AG04450 (cell line): ENCODE results near the gene SERTAD3. TPM values are rescaled to one million over a fixed set of nuclear protein-coding genes. Genes with fewer than 3 reads are reported as not detected.

Experiments used
- CTCF ChIA-PET: fragments of 300-600, 350-600 bp; formaldehyde crosslinking; extraction: SDS; loops from one replicate; lab custom pipeline; 2022; ENCODE audit warnings: antibody characterized with exemption, inconsistent platforms; lab: Charles Lee
- POLR2A ChIA-PET: fragments of 350-600 bp; formaldehyde crosslinking; extraction: SDS; loops from one replicate; lab custom pipeline; 2021; ENCODE audit warnings: antibody characterized with exemption, inconsistent platforms; lab: Yijun Ruan, JAX
- DNase-seq: peaks from one replicate; pipeline ENCODE4 v3.0.0-alpha.2; 2011; ENCODE audit warnings: low read depth, low spot score
- H3K27ac ChIP-seq: one replicate; pipeline ENCODE4 v1.5.1; 2012; ENCODE audit warnings: low read depth, low read length, control low read depth
- H3K27me3 ChIP-seq: one replicate; pipeline ENCODE4 v1.6.0; 2012; ENCODE audit warnings: low read length; ENCODE audit not compliant: control insufficient read depth, insufficient read depth
- H3K4me3 ChIP-seq: 2 replicates; pipeline ENCODE4 v1.5.1; 2011; ENCODE audit warnings: mild to moderate bottlenecking, low read depth, low read length, control low read depth
- H3K9me3 ChIP-seq: 2 replicates; pipeline ENCODE4 v1.5.1; 2012; ENCODE audit warnings: low read length; ENCODE audit not compliant: control insufficient read depth, insufficient read depth
- CTCF ChIP-seq: IDR thresholded peaks from 2 replicates; pipeline ENCODE4 v1.5.1; 2011; ENCODE audit warnings: low read depth, low read length, control low read depth, inconsistent platforms
- polyA plus RNA-seq: library from polyadenylated mRNA; depleted of rRNA; stranded (reverse); fragments of >200 nt; gene quantifications from 2 replicates; pipeline ENCODE4 v1.2.3, GENCODE V29; 2011

Gene SERTAD3
- polyA plus RNA-seq, 1 experiment, result 16.1 TPM

- Histone ChIP-seq H3K27ac (no peak overlapping the region), H3K27me3 (no peaks in the 10 kb centered on the region), H3K4me3 (no peak overlapping the region), H3K9me3 (peaks cover 3% of the 10 kb centered on the region; the same call in 1 of the 2 replicates)
- ChIA-PET CTCF (interaction anchor here (0.6 to 2.3 kb wide), 26 partner anchors 9 to 578 kb away, joined by 3 to 35 read pairs (median 4); partner anchors contain the start of genes BLVRB, SERTAD3 and SPTBN4), POLR2A (no interaction called here)
- TF ChIP-seq CTCF, result no peak
- DNase-seq, result no peak
Observed at GRCh38 chr19:40419780-40420179, 24.4 kb downstream of the SERTAD3 start.

GRCh38 chr19:40419066-40419612 lies 25.0 kb downstream of the SERTAD3 start:
- ChIA-PET POLR2A (no interaction called here), CTCF (interaction anchor here (1.2 to 2.2 kb wide), 2 partner anchors 102 to 114 kb away, joined by 4 to 8 read pairs; no protein-coding TSS in a partner anchor)
- H3K9me3 ChIP-seq, result peaks cover 3% of the 10 kb centered on the region; the same call in 1 of the 2 replicates
- no peak overlapping the region for H3K27ac ChIP-seq
- H3K27me3 ChIP-seq, result no peaks in the 10 kb centered on the region
- DNase-seq, result no peak
- no peak for TF ChIP-seq CTCF
- no peak overlapping the region for H3K4me3 ChIP-seq

- CTCF ChIA-PET, result interaction anchor here (0.6 to 0.8 kb wide), 2 partner anchors 21 to 113 kb away, joined by 3 read pairs; no protein-coding TSS in a partner anchor
- H3K4me3 ChIP-seq, result no peak overlapping the region
- H3K27ac ChIP-seq, result no peak overlapping the region
- POLR2A ChIA-PET, result interaction anchor here (0.6 kb wide), 1 partner anchor 125 kb away, joined by 3 read pairs; no protein-coding TSS in a partner anchor
- no peaks in the 10 kb centered on the region for H3K27me3 ChIP-seq
- peaks cover 3% of the 10 kb centered on the region; the same call in 1 of the 2 replicates for H3K9me3 ChIP-seq
- no peak for TF ChIP-seq CTCF
- DNase-seq, result no peak
Observed at GRCh38 chr19:40418040-40418439, 26.1 kb downstream of the SERTAD3 start.

- peaks cover 3% of the 10 kb centered on the region; the same call in 1 of the 2 replicates for H3K9me3 ChIP-seq
- POLR2A ChIA-PET, result interaction anchor here (0.6 to 0.8 kb wide), 2 partner anchors 8 to 124 kb away, joined by 3 to 6 read pairs; partner anchors contain the start of gene SERTAD1
- no peak overlapping the region for H3K27ac ChIP-seq
- no peak overlapping the region for H3K4me3 ChIP-seq
- CTCF ChIA-PET, result interaction anchor here (0.6 to 0.8 kb wide), 2 partner anchors 21 to 112 kb away, joined by 3 read pairs; no protein-coding TSS in a partner anchor
- TF ChIP-seq CTCF, result no peak
- no peaks in the 10 kb centered on the region for H3K27me3 ChIP-seq
- DNase-seq, result no peak
Observed at GRCh38 chr19:40417643-40417981, 26.5 kb downstream of the SERTAD3 start.
